OCI-LY3 (cell line): ENCODE measurements around the gene VEGFD.

Experiments used
- EZH2phosphoT487 ChIP-seq: fragments of 200-600 bp; shearing (Covaris generic); IDR thresholded peaks from 2 replicates; pipeline ENCODE4 v1.6.1; 2018; ENCODE audit warnings: antibody characterized with exemption, mixed run types, low read depth
- TF ChIP-seq, protein P1 (sequence below): fragments of 200-600, 300-600 bp; sonication (generic); IDR thresholded peaks from 2 replicates; pipeline ENCODE4 v1.5.1; 2014; ENCODE audit warnings: antibody characterized with exemption, low read length, low read depth

DNA sequence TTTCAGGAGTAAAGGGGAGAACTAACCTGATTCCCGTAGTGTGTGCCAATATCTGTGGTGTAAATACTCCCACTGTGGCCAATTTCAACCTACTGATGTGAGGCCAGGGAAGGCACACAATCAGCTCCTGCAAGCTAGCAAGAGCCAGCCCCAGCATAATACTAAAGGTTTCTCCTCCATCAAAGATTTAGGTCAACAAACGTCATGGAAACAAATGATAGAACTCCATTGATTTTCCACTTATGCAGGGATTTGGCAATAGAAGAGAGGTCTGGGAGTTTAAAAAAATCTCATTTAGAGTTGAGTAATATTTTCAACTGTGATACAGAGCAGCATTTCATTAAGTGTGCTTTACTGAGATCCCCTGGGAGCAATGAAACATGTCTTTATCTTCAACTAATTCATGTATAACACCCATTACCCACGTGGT lies 15.8 kb upstream of the VEGFD start:
- TF ChIP-seq, protein P1, sequence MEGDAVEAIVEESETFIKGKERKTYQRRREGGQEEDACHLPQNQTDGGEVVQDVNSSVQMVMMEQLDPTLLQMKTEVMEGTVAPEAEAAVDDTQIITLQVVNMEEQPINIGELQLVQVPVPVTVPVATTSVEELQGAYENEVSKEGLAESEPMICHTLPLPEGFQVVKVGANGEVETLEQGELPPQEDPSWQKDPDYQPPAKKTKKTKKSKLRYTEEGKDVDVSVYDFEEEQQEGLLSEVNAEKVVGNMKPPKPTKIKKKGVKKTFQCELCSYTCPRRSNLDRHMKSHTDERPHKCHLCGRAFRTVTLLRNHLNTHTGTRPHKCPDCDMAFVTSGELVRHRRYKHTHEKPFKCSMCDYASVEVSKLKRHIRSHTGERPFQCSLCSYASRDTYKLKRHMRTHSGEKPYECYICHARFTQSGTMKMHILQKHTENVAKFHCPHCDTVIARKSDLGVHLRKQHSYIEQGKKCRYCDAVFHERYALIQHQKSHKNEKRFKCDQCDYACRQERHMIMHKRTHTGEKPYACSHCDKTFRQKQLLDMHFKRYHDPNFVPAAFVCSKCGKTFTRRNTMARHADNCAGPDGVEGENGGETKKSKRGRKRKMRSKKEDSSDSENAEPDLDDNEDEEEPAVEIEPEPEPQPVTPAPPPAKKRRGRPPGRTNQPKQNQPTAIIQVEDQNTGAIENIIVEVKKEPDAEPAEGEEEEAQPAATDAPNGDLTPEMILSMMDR, result no peak
- no peak for TF ChIP-seq EZH2phosphoT487
